ENCODE results near the gene GALNT18. TPM values are rescaled to one million over a fixed set of nuclear protein-coding genes. Genes with fewer than 3 reads are reported as not detected.

GALNT18 gene
- polyA plus RNA-seq, 1 donor (not counting 4 experiments of a cell fraction or from before 2014, with no cell fraction given), result 27.2 TPM

DNA sequence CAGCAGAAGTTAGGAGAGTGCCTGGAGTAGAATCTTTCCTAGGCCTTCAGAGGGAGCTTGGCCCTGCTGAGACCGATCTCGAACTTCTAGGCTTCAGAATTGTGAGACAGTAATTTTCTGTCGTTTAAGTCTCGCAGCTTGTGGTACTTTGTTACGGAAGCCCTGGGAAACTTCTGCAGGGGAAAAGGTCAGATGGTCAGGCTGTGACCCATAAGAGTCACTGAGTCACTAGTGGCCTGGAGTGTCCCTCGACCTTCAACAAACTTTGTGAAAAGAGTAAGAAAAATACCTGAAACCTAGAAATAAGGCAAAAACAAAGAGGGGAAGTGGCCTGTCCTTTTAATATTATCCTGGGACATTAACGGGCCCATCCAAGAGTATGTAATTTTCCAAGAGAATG, 303.3 kb downstream of the GALNT18 start:
- Histone ChIP-seq H3K4me1 (ENCODE audit: control insufficient read depth, extremely low read depth, insufficient read depth, low read length) (peaks cover 10% of the 10 kb centered on the region), H3K9me3 (ENCODE audit: control insufficient read depth, low read depth, low read length) (no peaks in the 10 kb centered on the region), H3K4me3 (ENCODE audit: control insufficient read depth in 2 of 3, extremely low read depth in 1 of 3, insufficient read depth in 2 of 3, low read depth in 1 of 3, low read length in 3 of 3) (no peak overlapping the region), H3K4me2 (ENCODE audit: control insufficient read depth, extremely low read depth, insufficient read depth, low read depth, low read length) (no peak overlapping the region), H3K27ac (ENCODE audit: control insufficient read depth, insufficient read depth, low read length) (no peak overlapping the region), H3K9me1 (ENCODE audit: control insufficient read depth, extremely low read depth, insufficient read depth, low read length) (no peaks in the 10 kb centered on the region), H3K79me2 (ENCODE audit: control insufficient read depth, insufficient read depth, low read length) (no peaks in the 10 kb centered on the region), H3K9ac (ENCODE audit: control insufficient read depth, extremely low read depth, insufficient read depth, low read length) (no peak overlapping the region), H3K27me3 (ENCODE audit: control insufficient read depth, extremely low read depth, insufficient read depth, low read length) (no peaks in the 10 kb centered on the region), H3K36me3 (ENCODE audit: control insufficient read depth in 2 of 2, extremely low read depth in 1 of 2, insufficient read depth in 2 of 2, low read length in 2 of 2) (peaks cover 0 to 1% of the 10 kb centered on the region in 2 experiments), H2AFZ (ENCODE audit: control insufficient read depth, low read length) (no peak overlapping the region), H4K20me1 (ENCODE audit: control insufficient read depth, extremely low read depth, insufficient read depth, low read length) (no peaks in the 10 kb centered on the region)
- no peak for DNase-seq (ENCODE audit: low read depth, low spot score)
- no peak for TF ChIP-seq CTCF (optimal IDR thresholded peaks at IDR 0.05 in 1 of 3, IDR thresholded peaks at IDR 0.05 in 1 of 3, conservative IDR thresholded peaks at IDR 0.05 in 1 of 3; ENCODE audit: extremely low read depth in 1 of 3, insufficient read depth in 2 of 3, low read length in 3 of 3)
- TF ChIP-seq EZH2 (IDR thresholded peaks at IDR 0.05; ENCODE audit: low read length), result no peak
- no peak for FAIRE-seq
- dilution Hi-C loops (cut with MboI; ENCODE audit: extremely low pct_ligation_motif_present, low sequenced_read_pairs), result no loop called here

- Histone ChIP-seq H3K9me3 (ENCODE audit: control insufficient read depth, low read depth, low read length) (no peaks in the 10 kb centered on the region), H3K4me3 (ENCODE audit: control insufficient read depth in 2 of 3, extremely low read depth in 1 of 3, insufficient read depth in 2 of 3, low read depth in 1 of 3, low read length in 3 of 3) (no peak overlapping the region), H3K9me1 (ENCODE audit: control insufficient read depth, extremely low read depth, insufficient read depth, low read length) (no peaks in the 10 kb centered on the region), H3K36me3 (ENCODE audit: control insufficient read depth in 2 of 2, extremely low read depth in 1 of 2, insufficient read depth in 2 of 2, low read length in 2 of 2) (peaks cover 0 to 1% of the 10 kb centered on the region in 2 experiments), H2AFZ (ENCODE audit: control insufficient read depth, low read length) (no peak overlapping the region), H3K79me2 (ENCODE audit: control insufficient read depth, insufficient read depth, low read length) (no peaks in the 10 kb centered on the region), H3K27ac (ENCODE audit: control insufficient read depth, insufficient read depth, low read length) (no peak overlapping the region), H4K20me1 (ENCODE audit: control insufficient read depth, extremely low read depth, insufficient read depth, low read length) (no peaks in the 10 kb centered on the region), H3K9ac (ENCODE audit: control insufficient read depth, extremely low read depth, insufficient read depth, low read length) (no peak overlapping the region), H3K4me2 (ENCODE audit: control insufficient read depth, extremely low read depth, insufficient read depth, low read depth, low read length) (no peak overlapping the region), H3K4me1 (ENCODE audit: control insufficient read depth, extremely low read depth, insufficient read depth, low read length) (peaks cover 19% of the 10 kb centered on the region), H3K27me3 (ENCODE audit: control insufficient read depth, extremely low read depth, insufficient read depth, low read length) (no peaks in the 10 kb centered on the region)
- TF ChIP-seq CTCF (optimal IDR thresholded peaks at IDR 0.05 in 1 of 3, IDR thresholded peaks at IDR 0.05 in 1 of 3, conservative IDR thresholded peaks at IDR 0.05 in 1 of 3; ENCODE audit: extremely low read depth in 1 of 3, insufficient read depth in 2 of 3, low read length in 3 of 3) (no peak), EZH2 (IDR thresholded peaks at IDR 0.05; ENCODE audit: low read length) (no peak)
- DNase-seq (ENCODE audit: low read depth, low spot score) (no peak), FAIRE-seq (no peak)
- dilution Hi-C loops (cut with MboI; ENCODE audit: extremely low pct_ligation_motif_present, low sequenced_read_pairs), result no loop called here
These were observed 305.1 kb downstream of the GALNT18 start for GRCh38 chr11:11316651-11317230.

Data from keratinocyte (primary cell).